Stimulated activated CD4-positive, alpha-beta T cell treated with anti-CD3 and anti-CD28 coated beads, Interleukin-1b, Interleukin-23, amount 100 ng/mL, for 4 hours (primary cell): ENCODE results near the gene SNAPC3.

ENCODE experiments used
- DNase-seq, 2 donors: peaks; one replicate each; pipeline ENCODE4 v3.0.0-alpha.2; 2020; ENCODE audit warnings: low read depth in 2 of 2

The SNAPC3 gene

DNA sequence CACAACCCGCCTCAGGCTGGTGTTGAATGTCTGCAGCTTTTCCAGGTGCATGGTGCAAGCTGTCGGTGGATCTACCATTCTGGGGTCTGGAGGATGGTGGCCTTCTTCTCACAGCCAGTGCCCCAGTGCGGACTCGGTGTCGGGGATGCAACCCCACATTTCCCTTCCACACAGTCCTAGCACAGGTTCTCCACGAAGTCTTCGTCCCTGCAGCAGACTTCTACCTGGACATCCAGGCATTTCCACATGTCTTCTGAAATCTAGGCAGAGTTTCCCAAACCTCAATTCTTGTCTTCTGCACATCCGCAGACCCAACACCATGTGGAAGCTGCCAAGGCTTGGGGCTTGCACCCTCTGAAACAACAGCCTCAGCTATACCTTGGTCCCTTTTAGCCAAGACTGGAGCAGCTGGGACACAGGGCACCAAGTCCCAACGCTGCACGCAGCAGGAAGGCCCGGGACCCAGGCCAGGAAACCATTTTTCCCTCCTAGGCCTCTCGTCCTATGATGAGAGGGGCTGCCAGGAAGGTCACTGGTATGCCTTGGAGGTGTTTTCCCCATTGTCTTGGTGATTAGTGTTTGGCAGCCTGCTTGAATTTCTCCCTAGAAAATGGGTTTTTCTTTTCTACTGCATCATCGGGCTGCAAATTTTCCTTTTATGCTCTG is 69.9 kb downstream of the SNAPC3 start:
- no peak for DNase-seq

GRCh38 chr9:15498246-15498995 is 75.7 kb downstream of the SNAPC3 start:
- no peak for DNase-seq

DNA sequence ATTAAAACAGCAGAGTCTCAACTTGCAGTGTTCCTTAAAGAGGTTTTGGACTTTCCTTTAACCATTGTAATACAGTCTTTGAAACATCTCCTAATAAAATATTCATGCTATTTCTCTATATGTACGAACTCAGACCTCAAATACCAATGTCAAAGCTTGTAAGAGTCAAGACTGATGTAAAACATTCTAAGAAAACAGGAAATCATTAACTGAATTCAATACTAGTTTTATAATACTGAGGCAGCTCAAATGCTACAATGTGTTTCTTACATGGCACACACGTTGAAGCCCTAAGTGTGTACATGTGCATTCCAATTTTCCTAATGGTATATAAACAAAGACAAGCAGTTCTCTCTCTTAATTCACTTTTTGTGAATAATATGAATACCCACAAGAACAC is 76.5 kb downstream of the SNAPC3 start:
- DNase-seq = no peak

GRCh38 chr9:15501179-15501578 is 78.5 kb downstream of the SNAPC3 start:
- DNase-seq = no peak

GRCh38 chr9:15501803-15502202 is 79.1 kb downstream of the SNAPC3 start:
- no peak for DNase-seq

DNA sequence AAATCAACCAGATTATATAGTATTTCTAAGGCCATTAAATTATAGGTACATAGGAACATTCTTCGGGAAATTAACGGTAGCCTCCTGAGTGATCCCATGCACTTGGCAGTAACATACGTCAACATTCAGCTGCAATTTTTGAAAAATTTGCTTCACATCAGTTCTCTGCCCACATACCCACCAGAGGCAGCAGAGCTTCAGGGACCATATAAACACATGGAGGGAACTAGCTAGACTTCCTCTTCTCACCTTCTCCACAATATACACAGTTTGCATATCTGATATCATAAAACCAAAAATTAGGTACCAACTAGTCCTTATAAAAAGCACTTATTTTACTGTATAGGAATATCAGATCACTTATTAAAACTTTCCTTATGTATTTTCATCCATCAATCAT is 83.2 kb downstream of the SNAPC3 start:
- DNase-seq = no peak

GRCh38 chr9:15509931-15510788 is 87.5 kb downstream of the SNAPC3 start:
- peak; percentile 60 to 65 for DNase-seq

- DNase-seq = peak; percentile 72 to 75
Observed at GRCh38 chr9:15510789-15511575, 88.3 kb downstream of the SNAPC3 start, which contains the start of gene PSIP1. PSIP1 (minus strand) TSS chr9:15510970; CDS start chr9:15510188, 782 bp downstream.
